PC-9 (cell line): Measurements from ENCODE around the gene MYO3B. TPM values are rescaled to one million over a fixed set of nuclear protein-coding genes. Genes with fewer than 3 reads are reported as not detected.
"Not testable (repeated sequence)": the region's sequence is repeated elsewhere in the genome, so short reads cannot be mapped to it uniquely, and the experiment has no call there.

Source experiments
- BruUV-seq: library from RNA; stranded (reverse); fragments of 400-500 nt; replicated peaks from 2 replicates; lab custom pipeline; 2021; lab: Mats Ljungman, UMichigan
- CTCF ChIA-PET: fragments of 300-600 bp; sonication (Branson Sonifier 250); formaldehyde crosslinking; loops from one replicate; lab custom pipeline; 2022; ENCODE audit warnings: antibody characterized with exemption; lab: Charles Lee
- POLR2A ChIA-PET: fragments of 300-600 bp; sonication (Branson Sonifier 250); formaldehyde crosslinking; loops from one replicate; lab custom pipeline; 2022; ENCODE audit warnings: antibody characterized with exemption; ENCODE audit not compliant: unreplicated experiment; lab: Charles Lee
- DNase-seq, 2 experiments: peaks; one replicate each; pipeline versions ENCODE4 v3.0.0 to v3.0.0-alpha.2; 2015 to 2022; ENCODE audit warnings: mixed read lengths in 1 of 2
- H2AFZ ChIP-seq: fragments of 200-600 bp; sonication (generic); 2 replicates; pipeline ENCODE4 v1.8.1; 2017; ENCODE audit warnings: antibody characterized with exemption
- H3F3A ChIP-seq: fragments of 200-600 bp; sonication (generic); 2 replicates; pipeline ENCODE4 v1.8.1; 2017; ENCODE audit warnings: antibody characterized with exemption, mild to moderate bottlenecking, low read depth; ENCODE audit not compliant: insufficient read depth
- H3K27ac ChIP-seq: fragments of 200-600 bp; sonication (generic); 2 replicates; pipeline ENCODE4 v1.6.1; 2016; ENCODE audit warnings: mixed run types
- H3K27me3 ChIP-seq: fragments of 200-600 bp; sonication (generic); 2 replicates; pipeline ENCODE4 v1.6.1; 2016; ENCODE audit warnings: low read depth, mixed run types; ENCODE audit not compliant: insufficient read depth
- H3K36me3 ChIP-seq: fragments of 200-600 bp; sonication (generic); 2 replicates; pipeline ENCODE4 v1.6.1; 2016; ENCODE audit warnings: low read depth, mixed run types
- H3K4me1 ChIP-seq: fragments of 200-600 bp; sonication (generic); replicated peaks from 2 replicates; pipeline ENCODE4 v1.6.1; 2016; ENCODE audit warnings: mixed run types; ENCODE audit not compliant: insufficient read depth
- H3K4me2 ChIP-seq: fragments of 200-600 bp; sonication (generic); 2 replicates; pipeline ENCODE4 v1.6.1; 2017; ENCODE audit warnings: mixed run types
- H3K4me3 ChIP-seq: fragments of 200-600 bp; sonication (generic); 2 replicates; pipeline ENCODE4 v1.6.1; 2016; ENCODE audit warnings: mixed run types
- H3K79me2 ChIP-seq: fragments of 200-600 bp; sonication (generic); 2 replicates; pipeline ENCODE4 v1.6.1; 2017; ENCODE audit warnings: low read depth, mixed run types
- H3K9me2 ChIP-seq: fragments of 200-600 bp; sonication (generic); 2 replicates; pipeline ENCODE4 v1.8.1; 2017; ENCODE audit warnings: mild to moderate bottlenecking; ENCODE audit not compliant: insufficient read depth
- H3K9me3 ChIP-seq: fragments of 200-600 bp; sonication (generic); 2 replicates; pipeline ENCODE4 v1.8.1; 2016; ENCODE audit warnings: low read depth; ENCODE audit not compliant: insufficient read depth
- H4K20me1 ChIP-seq: fragments of 200-600 bp; sonication (generic); 2 replicates; pipeline ENCODE4 v1.8.1; 2017; ENCODE audit not compliant: insufficient read depth
- EZH2 ChIP-seq: fragments of 200-600 bp; sonication (generic); IDR thresholded peaks from 2 replicates; pipeline ENCODE4 v1.8.0; 2017; ENCODE audit warnings: antibody characterized with exemption, low read depth
- intact Hi-C: fragments of 100-400 bp; cut with micrococcal nuclease; formaldehyde crosslinking; loops from one replicate; pipeline ENCODE4 v1.10.0; 2022; ENCODE audit not compliant: unreplicated experiment
- total RNA-seq: library from RNA; stranded (reverse); gene quantifications from 2 replicates; pipeline ENCODE4 v1.2.3, GENCODE V29; 2021
- TF ChIP-seq, protein P1 (sequence below): fragments of 200-600 bp; sonication (generic); conservative IDR thresholded peaks from 2 replicates; pipeline ENCODE4 v1.6.1; 2017; ENCODE audit warnings: mixed run types, antibody characterized with exemption, mild to moderate bottlenecking, moderate library complexity

Gene MYO3B
- total RNA-seq, 1 experiment from 2014 or later: 5.3 TPM

DNA sequence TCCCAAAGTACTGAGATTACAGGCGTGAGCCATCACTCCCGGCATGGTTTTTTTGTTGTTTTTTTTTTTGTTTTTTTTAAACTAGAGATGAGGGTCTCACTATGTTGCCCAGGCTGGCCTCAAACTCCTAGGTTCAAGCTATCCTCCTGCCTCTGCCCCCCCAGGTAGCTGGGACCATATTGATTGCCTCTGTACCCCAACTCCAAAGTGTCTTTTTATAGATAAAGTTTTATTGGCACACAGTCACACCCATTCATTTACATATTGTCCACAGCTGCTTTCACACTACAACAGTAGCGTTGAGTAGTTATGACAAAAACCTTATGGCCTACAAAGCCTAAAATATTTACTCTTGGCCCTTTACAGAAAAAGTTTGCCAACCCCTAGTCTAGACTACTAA, 492.0 kb downstream of the MYO3B start:
- POLR2A ChIA-PET: no interaction called here
- H3K4me2 ChIP-seq: no peak overlapping the region
- no peaks in the 10 kb centered on the region for H3K79me2 ChIP-seq
- CTCF ChIA-PET: no interaction called here
- no peaks in the 10 kb centered on the region for H3K27me3 ChIP-seq
- no peaks in the 10 kb centered on the region for H3K9me3 ChIP-seq
- H3F3A ChIP-seq: no peaks in the 10 kb centered on the region
- H3K4me3 ChIP-seq: no peak overlapping the region
- no peaks in the 10 kb centered on the region for H3K4me1 ChIP-seq
- intact Hi-C loops: no loop called here
- H4K20me1 ChIP-seq: no peaks in the 10 kb centered on the region
- no peak overlapping the region for H3K27ac ChIP-seq
- BruUV-seq: no TSS peak
- no peaks in the 10 kb centered on the region for H3K9me2 ChIP-seq
- no peak overlapping the region for H2AFZ ChIP-seq
- TF ChIP-seq, protein P1, sequence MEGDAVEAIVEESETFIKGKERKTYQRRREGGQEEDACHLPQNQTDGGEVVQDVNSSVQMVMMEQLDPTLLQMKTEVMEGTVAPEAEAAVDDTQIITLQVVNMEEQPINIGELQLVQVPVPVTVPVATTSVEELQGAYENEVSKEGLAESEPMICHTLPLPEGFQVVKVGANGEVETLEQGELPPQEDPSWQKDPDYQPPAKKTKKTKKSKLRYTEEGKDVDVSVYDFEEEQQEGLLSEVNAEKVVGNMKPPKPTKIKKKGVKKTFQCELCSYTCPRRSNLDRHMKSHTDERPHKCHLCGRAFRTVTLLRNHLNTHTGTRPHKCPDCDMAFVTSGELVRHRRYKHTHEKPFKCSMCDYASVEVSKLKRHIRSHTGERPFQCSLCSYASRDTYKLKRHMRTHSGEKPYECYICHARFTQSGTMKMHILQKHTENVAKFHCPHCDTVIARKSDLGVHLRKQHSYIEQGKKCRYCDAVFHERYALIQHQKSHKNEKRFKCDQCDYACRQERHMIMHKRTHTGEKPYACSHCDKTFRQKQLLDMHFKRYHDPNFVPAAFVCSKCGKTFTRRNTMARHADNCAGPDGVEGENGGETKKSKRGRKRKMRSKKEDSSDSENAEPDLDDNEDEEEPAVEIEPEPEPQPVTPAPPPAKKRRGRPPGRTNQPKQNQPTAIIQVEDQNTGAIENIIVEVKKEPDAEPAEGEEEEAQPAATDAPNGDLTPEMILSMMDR: no peak
- TF ChIP-seq EZH2: no peak
- DNase-seq: no peak
- H3K36me3 ChIP-seq: no peaks in the 10 kb centered on the region

DNA sequence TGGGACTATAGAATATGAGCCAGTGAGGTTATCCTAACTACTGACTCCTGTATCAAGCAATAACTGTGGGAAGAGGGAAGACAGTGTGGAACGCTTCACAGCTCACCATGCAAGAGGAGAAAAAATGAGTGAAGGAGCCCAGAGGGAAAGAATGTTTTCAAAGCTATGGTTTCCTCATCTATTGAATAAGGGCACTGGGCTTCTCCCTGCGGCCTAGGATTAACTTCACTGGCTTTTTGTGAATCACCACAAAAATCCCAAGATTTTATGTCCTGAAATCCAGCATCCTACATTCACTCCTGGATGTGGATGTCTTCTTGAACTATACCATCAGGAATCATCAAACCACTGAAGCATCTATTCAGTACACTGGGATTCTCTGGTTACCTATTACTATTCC, 492.7 kb downstream of the MYO3B start:
- intact Hi-C loops: no loop called here
- ChIA-PET POLR2A (no interaction called here), CTCF (interaction anchor here (0.7 kb wide), 1 partner anchor 261 kb away, joined by 6 read pairs; no protein-coding TSS in a partner anchor)
- Histone ChIP-seq H3K4me1 (no peaks in the 10 kb centered on the region), H3K9me2 (no peaks in the 10 kb centered on the region), H3K36me3 (no peaks in the 10 kb centered on the region), H3K9me3 (no peaks in the 10 kb centered on the region), H4K20me1 (no peaks in the 10 kb centered on the region), H3K27ac (no peak overlapping the region), H3K79me2 (no peaks in the 10 kb centered on the region), H3F3A (no peaks in the 10 kb centered on the region), H3K4me2 (no peak overlapping the region), H3K27me3 (no peaks in the 10 kb centered on the region), H2AFZ (no peak overlapping the region), H3K4me3 (no peak overlapping the region)
- TF ChIP-seq, protein P1: no peak
- TF ChIP-seq EZH2: no peak
- BruUV-seq: no TSS peak
- DNase-seq: no peak

DNA sequence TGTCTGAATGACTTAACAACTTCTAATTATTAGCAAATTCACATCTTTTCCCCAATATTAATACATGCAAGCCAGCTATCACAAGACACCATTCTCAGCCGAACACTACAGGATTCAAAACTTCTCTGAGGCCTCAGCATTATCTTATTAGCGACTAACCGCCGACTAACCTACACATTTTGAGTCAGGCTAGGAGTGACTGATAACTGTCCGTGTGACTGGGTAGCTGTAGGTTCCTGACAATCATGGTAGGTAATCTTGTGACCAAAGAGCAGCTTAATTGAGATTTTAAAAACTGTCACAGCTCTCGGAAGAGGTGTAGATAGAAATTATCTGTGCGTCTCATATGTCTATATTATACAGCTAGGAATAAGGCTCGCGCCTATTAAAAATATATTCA, 493.1 kb downstream of the MYO3B start:
- no peak overlapping the region for H2AFZ ChIP-seq
- H3K36me3 ChIP-seq: no peaks in the 10 kb centered on the region
- no peaks in the 10 kb centered on the region for H3K79me2 ChIP-seq
- intact Hi-C loops: no loop called here
- no peaks in the 10 kb centered on the region for H3K27me3 ChIP-seq
- ChIA-PET POLR2A (no interaction called here), CTCF (interaction anchor here (0.7 kb wide), 1 partner anchor 262 kb away, joined by 6 read pairs; no protein-coding TSS in a partner anchor)
- no peak overlapping the region for H3K27ac ChIP-seq
- H4K20me1 ChIP-seq: no peaks in the 10 kb centered on the region
- DNase-seq: no peak
- H3K9me2 ChIP-seq: no peaks in the 10 kb centered on the region
- H3K4me2 ChIP-seq: no peak overlapping the region
- H3K9me3 ChIP-seq: no peaks in the 10 kb centered on the region
- no peak for TF ChIP-seq EZH2
- TF ChIP-seq, protein P1: no peak
- H3F3A ChIP-seq: no peaks in the 10 kb centered on the region
- H3K4me3 ChIP-seq: no peak overlapping the region
- no TSS peak for BruUV-seq
- H3K4me1 ChIP-seq: no peaks in the 10 kb centered on the region

DNA sequence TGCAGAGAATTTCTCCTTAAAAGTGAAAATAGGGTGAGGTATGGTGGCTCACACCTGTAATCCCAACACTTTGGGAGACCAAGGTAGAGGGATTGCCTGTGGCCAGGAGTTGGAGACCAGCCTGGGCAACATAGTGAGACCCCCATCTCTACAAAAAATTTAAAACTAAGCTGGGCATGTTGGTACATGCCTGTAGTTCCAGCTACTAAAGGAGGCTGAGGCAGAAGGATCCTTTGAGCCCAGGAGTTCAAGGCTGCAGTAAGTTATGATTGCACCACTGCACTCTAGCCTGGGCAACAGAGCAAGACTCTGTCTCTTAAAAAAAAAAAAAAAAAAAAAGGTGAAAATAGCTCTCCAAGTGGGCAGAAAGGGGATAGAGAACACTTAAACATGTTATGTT, 496.3 kb downstream of the MYO3B start:
- H3K79me2 ChIP-seq, H3K9me2 ChIP-seq, H3K36me3 ChIP-seq, H3K9me3 ChIP-seq, intact Hi-C loops, H4K20me1 ChIP-seq, DNase-seq, H3K4me2 ChIP-seq, H3K4me3 ChIP-seq, H3K27me3 ChIP-seq, H3K4me1 ChIP-seq, BruUV-seq, POLR2A ChIA-PET, H3K27ac ChIP-seq, H3F3A ChIP-seq, H2AFZ ChIP-seq: not testable (repeated sequence)
- CTCF ChIA-PET: interaction anchor here (0.7 kb wide), 1 partner anchor 127 kb away, joined by 6 read pairs; no protein-coding TSS in a partner anchor
